Choroid plexus epithelial cell (primary cell): ENCODE data around the gene ANKRD33.

Source experiments
- DNase-seq: peaks from one replicate; pipeline ENCODE4 v3.0.0-alpha.2; 2010; ENCODE audit warnings: low read depth
- H3K4me3 ChIP-seq: 2 replicates; pipeline ENCODE4 v1.5.1; 2011; ENCODE audit warnings: low read depth, mild to moderate bottlenecking, control low read depth, low read length, moderate library complexity
- CTCF ChIP-seq: conservative IDR thresholded peaks from 2 replicates; pipeline ENCODE4 v1.5.1; 2011; ENCODE audit warnings: low read depth, mild to moderate bottlenecking, control low read depth, inconsistent platforms, low read length, moderate library complexity

The ANKRD33 gene

GRCh38 chr12:51850081-51850964, 37.6 kb upstream of the ANKRD33 start:
- H3K4me3 ChIP-seq, result no peak overlapping the region
- TF ChIP-seq CTCF, result no peak
- no peak for DNase-seq

GRCh38 chr12:51850965-51851299, 37.0 kb upstream of the ANKRD33 start:
- TF ChIP-seq CTCF, result no peak
- DNase-seq, result no peak
- no peak overlapping the region for H3K4me3 ChIP-seq

- TF ChIP-seq CTCF, result no peak
- no peak overlapping the region for H3K4me3 ChIP-seq
- no peak for DNase-seq
Observed at GRCh38 chr12:51851413-51852124, 36.3 kb upstream of the ANKRD33 start.

DNA sequence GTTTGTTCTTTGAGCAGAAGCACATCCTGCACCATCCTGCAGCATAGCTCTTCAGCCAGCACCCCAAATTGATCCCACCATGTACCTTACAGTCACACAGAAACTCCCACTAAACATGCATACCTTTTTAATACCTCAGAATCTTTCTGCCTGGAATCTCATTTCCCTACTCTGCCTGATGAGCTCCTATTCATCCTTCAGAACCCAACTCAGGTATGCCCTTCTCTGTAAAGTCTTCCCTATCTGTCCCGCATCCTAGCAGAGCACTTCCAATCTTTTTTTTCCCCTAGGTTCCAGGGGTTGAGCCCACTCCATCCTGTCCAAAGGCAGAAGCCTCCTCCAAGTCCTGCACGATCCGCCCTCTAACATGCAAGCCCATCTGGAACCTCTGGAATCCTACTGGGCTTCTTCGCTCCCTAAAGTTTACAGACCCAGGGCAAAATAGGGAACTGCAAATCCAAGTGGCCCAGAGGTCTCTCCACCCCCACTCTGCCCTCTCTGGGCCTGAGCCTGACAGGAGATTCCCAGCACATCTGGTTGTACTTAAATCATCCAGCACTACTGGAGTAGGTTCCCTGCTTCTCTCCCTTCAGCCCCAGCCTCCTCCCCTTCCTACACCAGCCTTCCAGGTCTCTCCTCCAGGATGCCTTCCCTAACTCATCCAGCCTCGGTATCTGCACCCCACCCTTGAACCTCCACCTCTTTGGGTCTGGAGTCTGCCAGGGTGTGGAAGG, 35.3 kb upstream of the ANKRD33 start:
- no peak for TF ChIP-seq CTCF
- DNase-seq, result no peak
- H3K4me3 ChIP-seq, result no peak overlapping the region

DNA sequence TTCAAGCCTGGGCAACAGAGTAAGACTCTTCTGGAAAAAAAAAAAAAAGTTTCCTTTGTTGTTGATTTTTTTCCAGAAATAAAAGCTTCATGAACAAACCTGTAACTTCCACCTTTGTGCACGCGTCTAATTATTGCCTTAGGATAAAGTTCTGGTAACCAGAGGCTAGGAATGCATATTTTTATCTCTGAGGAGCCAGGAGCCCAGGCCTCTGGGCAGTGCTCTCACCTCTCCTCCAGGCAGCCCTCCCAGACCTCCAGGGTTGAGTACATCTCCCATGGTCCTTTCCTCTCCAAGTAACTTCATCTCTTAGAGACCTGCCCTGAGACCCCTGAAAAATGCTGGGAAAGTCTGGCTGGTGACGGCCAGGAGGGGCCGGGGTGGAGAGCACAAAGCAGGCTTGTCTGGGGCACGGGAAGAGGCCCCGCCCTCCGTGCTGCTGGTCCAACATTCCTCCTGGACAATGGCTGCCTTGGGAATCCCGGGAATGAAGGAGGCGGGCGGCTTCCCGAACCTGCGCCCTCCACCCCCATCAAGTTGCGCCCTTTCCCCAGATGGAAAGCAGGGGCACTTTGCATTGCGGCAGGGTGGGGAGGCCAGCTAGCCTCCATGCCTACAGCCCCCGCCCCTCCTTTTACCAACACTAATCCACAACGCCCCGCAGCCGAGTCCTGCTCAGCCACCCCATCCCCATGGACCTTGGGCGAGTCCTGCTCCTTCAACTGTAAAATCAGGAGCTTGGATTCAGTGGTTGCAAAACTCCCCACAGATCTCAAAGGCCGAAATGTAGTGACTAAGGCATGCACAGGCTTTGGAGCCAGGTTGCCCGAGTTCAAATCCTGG, 32.1 kb upstream of the ANKRD33 start:
- DNase-seq, result no peak
- no peak for TF ChIP-seq CTCF
- H3K4me3 ChIP-seq, result no peak overlapping the region

DNA sequence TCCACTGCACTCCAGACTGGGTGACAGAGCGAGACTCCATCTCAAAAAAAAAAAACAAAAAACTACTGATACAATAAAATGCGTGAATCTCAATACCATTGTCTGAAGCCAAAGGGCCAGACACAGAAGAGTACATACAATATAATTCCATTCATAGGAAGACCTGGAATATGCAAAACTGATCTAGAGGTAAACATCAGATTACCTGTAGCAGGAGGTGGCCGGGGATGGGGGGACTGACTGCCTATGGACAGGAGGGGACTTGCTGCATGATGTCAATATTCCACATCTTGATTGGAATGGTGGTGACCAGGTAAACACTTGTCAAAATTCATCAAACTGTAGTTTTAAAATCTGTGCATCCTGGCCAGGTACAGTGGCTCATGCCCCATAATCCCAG, 26.9 kb upstream of the ANKRD33 start:
- no peak overlapping the region for H3K4me3 ChIP-seq
- no peak for DNase-seq
- no peak for TF ChIP-seq CTCF
